Stimulated activated CD8-positive, alpha-beta memory T cell treated with anti-CD3 and anti-CD28 coated beads, Interleukin-2, amount 100 ng/mL, for 48 hours (primary cell): ENCODE measurements around the gene WDR46.

Experiments used
- DNase-seq, 2 donors: peaks; one replicate each; pipeline ENCODE4 v3.0.0-alpha.2; 2020; ENCODE audit warnings: low read depth in 2 of 2

Gene WDR46

DNA sequence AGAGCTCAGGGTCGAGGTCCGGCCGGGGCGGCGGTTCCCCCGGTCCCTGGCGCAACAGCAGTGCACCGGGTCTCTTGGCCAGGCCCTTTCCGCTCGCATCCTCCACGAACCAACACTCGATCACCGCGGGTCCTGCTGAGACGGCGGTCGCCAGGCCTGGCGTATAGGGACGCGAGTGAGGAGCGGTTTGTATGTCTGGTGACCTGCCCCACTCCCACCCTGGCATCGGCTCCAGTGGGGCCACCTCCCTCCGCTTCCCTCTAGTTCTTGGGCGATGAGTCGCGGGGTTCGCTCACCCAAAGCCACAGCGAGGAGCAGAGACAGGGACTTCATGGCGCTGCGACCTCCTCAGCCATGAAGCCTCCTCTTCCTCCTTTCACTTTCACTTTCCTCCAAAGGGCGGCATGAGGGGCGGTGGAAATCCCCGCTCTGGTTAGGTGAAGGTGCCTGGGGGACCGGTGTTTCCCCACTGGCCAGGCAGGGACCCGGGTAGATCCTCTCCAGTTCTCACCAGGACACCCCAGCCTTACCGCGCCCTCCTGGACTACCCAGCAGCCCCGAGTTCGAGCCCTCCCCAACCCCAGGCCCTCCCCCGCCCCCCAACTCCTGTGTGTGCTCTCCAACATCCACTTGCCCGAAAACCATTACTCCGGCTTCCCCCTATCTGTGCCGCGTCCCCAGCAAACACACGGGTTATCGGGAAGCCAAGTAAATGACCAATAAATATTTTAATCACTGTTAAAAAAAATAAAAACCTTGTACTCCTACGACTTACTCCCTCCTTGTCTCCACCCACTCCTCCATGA is 24.9 kb upstream of the WDR46 start, which contains the start of gene TAPBP:
Gene TAPBP (minus strand): TSS at position 370 of the 806 bp plus-strand sequence. CDS start 37 bp downstream, at position 333.
- peak; percentile 75 to 78 for DNase-seq

DNA sequence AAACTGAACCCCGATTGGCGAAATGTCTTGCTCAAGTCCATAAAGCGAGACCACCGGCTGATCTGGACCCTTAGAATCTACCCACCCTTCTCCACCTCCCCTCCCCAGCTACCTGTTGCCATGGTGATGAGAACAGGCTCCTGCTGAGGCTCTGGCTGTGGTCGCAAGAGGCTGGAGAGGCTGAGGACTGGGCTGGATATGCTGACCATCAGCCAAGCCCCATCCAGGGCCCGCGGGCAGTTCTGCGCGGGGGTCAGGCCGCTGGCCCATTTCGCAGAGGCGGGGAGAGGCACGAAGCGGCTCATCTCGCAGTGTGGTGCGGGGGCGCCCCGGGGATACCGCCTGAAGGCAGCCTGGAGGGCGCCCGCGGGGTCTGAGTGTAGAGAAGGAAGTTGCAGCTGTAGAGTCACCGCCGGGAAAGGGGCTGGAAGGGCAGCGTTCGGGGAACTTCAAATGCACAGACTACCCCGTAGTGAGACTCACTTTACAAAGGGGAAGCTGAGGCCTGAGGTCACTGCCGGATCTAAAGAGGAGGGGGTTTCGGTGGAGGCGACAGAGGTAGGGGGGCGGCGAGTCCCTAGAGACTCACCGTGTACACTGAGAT is 24.2 kb upstream of the WDR46 start:
- no peak for DNase-seq

DNA sequence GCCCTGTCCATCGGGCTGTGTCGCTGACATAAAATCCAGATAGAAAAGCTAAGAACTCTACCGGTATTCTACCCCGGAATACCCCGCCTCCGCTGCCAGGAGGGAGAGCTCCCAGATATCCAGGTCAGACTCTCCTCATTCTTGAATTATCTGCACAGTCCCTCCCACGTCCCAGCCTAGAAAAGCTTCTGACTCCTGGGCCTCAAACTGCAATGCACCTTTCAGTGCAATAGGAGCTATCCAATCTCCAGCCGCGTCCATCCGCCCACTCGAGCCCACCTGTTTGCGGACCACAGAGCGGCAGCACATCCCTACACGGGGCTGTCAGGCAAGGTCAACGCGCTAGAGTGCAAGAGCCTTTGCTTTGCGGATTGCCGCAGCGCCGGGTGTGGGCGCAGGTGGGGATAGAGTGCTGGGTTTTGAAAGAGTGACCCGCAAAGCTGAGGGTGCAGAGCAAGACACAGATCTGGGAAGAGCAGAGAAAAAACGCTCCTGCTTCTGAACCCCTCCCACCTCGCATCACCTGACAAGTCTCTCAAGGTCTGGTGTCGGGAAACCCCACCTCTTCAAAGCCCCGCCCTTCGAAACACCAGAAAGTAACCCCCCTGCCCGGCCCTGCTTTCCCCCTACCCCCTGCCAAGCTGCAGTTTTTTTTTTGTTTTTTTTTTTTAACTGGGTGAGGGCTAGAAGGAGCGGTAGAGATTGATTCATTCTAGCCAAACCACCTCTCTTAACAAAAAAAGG is 23.5 kb upstream of the WDR46 start:
- DNase-seq: peak; percentile 67 to 70

DNA sequence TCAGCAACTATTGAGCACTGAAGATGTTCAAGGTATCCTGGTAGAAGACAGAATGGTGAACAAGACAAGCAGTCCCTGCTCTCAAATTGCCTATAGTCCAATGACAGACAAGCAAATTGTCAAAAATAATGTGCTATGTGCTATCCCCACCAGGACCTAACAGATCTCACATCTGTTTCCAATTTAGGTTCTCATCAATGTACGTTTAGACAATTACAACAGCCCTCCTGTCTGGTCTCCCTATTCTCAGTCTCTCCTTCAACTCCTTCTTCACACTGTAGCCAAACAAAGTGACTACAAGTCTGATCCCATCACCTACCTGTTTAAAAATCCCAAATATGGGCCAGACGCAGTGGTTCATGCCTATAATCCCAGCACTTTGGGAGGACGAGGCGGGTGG is 17.3 kb upstream of the WDR46 start:
- DNase-seq: no peak

DNA sequence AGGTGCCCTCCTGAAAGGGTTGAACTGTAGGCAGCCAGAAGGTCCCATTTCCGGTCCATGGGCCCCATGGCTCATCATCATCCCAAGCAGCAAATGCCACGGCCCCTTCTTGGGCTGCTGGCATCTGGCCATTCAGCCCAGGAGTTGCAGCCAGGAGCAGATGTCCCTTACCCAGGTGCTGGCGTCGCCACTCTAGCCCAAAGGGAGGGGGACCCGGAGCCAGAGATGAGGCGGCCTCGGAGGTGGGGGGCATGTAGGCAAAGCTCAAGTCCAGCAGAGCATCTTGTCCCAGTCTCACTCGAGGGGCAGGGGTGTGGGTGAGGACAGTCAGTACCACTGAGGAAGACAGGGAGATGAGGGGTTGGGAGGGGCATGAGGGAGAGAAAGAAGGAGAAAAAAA is 16.0 kb upstream of the WDR46 start:
- no peak for DNase-seq

DNA sequence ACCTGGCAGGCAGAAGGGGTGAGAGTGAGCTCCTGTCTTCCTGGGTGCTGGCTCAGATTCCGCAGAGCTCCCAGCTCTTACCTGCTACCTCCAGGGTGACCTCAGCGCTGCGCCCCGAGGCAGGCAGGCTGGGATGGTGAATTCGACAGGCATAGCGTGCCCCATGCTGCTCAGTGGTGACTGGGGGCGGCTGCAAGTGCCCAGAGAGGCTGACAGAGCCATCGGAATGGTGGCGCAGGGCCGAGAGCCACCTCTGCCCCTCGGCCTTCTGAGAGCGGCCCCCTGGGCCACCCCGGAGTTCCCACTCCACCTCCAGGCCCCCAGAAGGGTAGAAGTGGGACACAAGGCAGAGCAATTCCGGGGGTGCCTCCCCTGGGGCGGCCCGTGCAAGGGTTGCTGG is 15.2 kb upstream of the WDR46 start:
- DNase-seq: no peak

DNA sequence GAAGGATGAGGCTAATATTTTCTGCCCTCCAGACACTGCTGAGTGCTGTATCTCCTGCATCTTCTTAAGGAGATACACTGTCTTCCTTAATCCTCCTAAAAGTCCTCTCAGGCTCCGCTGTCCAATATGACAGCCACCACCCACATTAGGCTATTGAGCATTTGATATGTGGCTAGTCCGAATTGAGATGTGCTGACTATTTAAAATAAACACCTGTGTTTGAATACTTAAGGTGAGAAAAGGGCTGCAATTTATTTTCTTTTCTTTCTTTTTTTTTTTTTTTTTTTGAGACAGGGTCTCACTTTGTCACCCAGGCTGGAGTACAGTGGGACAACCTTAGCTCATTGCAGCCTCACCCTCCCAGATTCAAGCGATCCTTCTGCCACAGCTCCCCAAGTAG is 12.8 kb upstream of the WDR46 start:
- DNase-seq: no peak

DNA sequence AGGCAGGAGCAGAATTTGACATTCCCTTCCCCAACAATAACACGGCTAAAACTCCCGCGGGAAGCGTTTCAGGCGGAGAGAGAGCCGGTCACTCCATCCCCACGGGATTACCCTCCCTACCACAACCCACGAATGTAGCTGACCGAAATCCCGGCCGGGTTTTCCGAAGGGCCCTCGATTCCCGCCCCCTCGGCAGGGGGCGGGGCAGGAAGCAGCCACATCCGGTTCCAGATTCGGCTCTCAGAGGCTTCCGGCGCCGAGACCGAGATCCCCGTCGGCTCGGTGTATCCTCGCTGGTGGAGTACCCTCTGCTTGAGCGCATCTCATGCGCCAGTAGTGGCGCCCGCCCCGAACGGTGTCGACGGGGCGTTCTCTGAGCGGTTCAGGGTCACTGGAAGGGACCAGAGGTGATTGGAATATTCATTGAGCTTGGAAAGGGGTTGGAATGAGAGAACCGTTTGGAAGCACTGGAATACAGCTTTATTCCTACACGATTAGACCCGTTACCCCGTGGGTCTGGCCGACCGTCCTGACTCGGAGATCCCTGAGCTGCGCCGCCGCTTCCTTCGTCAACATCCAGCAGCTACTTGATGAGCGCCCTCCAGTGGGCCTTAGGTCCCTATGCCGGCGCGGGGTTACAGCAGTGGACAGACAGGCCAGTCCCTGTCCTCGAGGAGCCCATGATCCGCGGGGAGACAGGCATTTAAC is 10.4 kb upstream of the WDR46 start:
- DNase-seq: peak; percentile 89 to 91

GRCh38 chr6:33298773-33299236 is 9.8 kb upstream of the WDR46 start, which contains the start of gene RGL2:
Gene RGL2, minus strand, starts transcription at chr6:33298942. Its CDS starts 332 bp downstream, at chr6:33298610.
- peak in 1 of 2 donors; percentile 41 for DNase-seq

- peak in 1 of 2 donors; percentile 48 for DNase-seq
These were observed 9.1 kb upstream of the WDR46 start for GRCh38 chr6:33297956-33298772.

DNA sequence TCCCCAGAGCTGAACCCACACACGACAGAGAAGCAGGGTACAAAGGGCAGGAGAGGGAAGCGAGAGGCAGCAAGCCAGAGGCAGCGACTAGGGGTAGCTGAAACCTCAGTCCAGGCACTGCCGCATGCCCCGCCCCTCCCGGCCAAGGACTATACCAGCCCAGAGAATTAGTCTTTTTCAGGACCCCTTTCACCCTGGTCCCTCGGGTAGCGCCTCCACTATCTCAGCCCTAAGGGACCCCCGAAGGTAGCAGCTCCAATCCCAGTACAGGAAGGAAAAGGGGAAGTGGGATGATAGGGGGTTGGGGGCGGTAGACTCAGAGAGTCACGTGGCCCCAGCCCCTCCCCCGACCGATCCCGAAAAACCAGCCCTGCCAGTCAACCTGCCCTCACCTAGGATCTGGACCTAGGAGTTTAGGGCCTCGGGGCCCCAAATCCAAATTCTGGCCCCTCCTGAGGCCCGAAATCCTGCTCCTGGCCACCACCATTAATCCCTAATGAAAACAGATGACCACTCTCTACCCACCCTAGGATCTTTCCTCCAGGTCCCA is 8.4 kb upstream of the WDR46 start:
- DNase-seq: no peak

GRCh38 chr6:33296797-33297405 is 7.9 kb upstream of the WDR46 start:
- DNase-seq: no peak

- no peak for DNase-seq
These were observed 6.8 kb upstream of the WDR46 start for GRCh38 chr6:33295621-33296369.

- no peak for DNase-seq
These were observed 5.2 kb upstream of the WDR46 start for GRCh38 chr6:33294086-33294823.

- DNase-seq: no peak
These were observed 4.1 kb upstream of the WDR46 start for GRCh38 chr6:33292996-33293682.

DNA sequence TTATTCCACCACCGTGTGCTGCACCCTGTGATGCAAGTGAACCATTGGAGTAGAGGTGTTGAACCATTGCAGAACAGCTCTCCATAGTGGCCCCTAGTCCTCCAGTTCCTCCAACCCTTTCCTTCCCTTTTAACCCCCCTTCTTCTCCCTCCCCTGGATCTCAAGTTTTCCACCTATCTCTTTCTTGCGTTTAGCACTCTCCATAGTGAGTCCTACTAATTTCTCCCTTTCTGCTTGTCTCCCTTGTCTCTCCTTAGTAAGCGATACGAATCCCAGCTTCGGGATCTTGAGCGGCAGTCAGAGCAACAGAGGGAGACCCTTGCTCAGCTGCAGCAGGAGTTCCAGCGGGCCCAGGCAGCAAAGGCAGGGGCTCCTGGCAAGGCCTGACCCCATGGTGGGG is 1.4 kb upstream of the WDR46 start:
- no peak for DNase-seq

- DNase-seq: no peak
These were observed 811 bp upstream of the WDR46 start for GRCh38 chr6:33289784-33290315.
